Activated naive CD4-positive, alpha-beta T cell treated with anti-CD3 and anti-CD28 coated beads, Interleukin-2, amount 50 U/mL, for 16 hours (primary cell): ENCODE results near the gene PDE6A.

ENCODE experiments used
- DNase-seq: peaks from one replicate; pipeline ENCODE4 v3.0.0-alpha.2; 2020

The PDE6A gene

DNA sequence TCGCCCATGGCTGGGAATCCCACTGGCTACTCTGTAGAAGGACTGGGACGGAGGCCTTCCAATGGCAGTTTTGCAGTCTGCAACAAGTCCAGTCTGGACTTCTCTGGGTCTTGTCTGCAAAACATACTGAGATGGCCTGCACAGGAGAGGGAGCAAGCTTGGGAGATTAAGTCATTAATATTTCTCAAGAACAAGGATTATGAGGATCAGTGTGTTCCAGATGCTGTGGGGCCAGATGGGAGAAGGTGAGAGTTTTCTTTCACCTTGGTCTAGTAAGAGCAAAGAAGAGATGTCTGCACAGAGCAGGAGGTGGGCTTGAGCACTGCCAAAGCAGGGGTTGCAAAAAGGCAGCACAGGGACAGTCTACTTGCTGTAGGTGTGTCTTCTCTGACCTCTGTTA is at the start of gene PDE6A:
TSS of gene PDE6A (minus strand) at position 128 of the 400 bp plus-strand sequence. CDS start at position 8, 120 bp downstream.
- no peak for DNase-seq

DNA sequence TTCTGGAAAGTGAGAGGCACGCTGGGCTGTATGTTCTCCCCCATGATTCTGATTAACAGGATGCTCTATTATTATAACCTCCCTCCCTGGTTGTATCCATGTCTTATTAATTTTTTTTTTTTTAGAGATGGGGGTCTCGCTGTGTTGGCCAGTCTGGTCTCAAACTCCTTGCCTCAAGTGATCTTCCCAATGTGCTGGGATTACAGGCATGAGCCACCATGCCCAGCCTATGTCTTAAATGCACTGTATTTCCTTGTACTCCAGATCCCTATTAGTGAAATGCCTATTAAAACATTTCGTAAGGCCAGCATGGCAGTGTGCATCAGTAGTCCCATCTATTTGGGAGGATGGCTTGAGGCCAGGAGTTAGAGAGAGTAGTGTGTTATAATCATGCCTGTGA is 48.9 kb upstream of the PDE6A start:
- DNase-seq, result no peak

DNA sequence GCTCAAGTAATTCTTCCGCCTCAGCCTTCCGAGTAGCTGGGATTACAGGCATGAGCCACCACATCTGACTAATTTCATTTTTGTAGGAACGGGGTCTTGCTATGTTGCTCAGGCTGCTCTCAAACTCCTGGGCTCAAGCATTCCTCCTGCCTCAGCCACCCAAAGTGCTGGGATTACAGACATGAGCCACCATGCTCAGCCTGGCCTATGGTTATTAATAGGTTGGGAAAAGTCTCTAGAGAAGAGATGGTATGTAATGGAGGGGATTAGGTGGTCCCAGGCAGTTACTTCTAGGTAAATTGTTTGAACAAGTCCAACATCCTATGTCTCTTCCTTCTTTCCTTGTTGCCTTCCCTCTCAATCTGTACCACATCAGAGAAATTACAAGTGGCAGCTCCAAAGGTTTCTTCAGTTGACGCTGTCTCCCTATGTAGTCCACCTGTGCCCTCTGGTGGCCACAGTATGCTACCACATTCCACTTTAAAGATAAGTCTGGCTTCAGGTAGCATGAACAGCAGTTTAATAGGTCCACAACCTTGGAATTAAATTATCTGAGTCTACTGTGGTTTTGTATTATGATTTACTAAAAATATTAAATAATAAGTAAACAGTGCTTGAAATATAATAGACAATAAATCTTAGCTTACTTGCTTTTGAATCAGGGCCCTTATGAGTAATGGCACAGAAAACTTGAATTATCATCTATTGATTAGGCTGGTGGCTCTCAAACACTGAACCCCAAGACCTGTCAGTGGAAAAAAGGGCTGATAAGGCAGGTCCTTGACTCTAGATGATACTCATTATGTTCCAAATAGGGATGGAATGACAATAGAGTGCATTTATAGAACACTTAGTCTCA is 46.2 kb upstream of the PDE6A start:
- DNase-seq, result peak; percentile 69

DNA sequence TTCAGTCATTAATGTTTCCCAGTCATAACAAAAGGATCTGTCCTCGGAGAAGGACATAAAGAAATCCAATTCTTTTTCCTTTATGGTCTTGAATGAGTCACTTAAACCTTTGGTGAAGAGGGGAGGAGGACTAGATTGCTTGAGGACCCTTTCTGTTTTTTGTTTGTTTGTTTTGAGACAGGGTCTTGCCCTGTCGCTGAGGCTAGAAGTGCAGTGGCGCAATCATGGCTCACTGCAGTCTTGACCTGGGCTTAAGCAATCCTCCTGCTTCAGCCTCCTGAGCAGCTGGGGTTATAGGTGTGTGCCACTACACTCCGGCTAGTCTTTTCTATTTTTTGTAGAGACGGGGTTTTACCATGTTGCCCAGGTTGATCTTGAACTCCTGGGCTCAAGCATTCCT is 43.5 kb upstream of the PDE6A start:
- no peak for DNase-seq

DNA sequence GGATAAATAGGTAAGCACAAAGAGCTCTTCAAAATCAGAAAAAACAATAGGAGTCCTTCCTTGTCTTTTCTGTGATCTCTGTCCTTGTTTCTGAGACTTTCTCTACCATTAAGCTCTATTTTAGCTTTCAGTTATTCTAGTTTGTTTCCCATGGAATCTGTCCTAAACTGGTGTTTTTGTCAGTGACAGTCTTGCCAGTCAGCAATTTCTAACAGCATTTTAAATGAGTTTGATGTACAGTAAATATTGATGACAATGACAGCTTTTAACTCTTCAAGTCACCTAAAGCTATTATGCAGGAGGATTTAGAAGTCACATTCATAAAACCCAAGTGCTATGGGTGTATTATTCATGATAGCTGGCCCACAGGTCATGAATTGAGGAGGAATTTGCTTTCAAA is 37.9 kb upstream of the PDE6A start:
- DNase-seq, result no peak

DNA sequence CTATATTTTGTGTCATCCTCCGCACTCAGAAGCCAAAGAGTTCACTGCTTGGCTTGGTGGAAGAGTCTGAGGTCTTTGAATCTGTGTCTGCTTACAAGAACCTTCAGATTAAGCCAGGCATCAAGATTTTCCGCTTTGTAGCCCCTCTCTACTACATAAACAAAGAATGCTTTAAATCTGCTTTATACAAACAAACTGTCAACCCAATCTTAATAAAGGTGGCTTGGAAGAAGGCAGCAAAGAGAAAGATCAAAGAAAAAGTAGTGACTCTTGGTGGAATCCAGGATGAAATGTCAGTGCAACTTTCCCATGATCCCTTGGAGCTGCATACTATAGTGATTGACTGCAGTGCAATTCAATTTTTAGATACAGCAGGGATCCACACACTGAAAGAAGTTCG is 36.6 kb upstream of the PDE6A start:
- no peak for DNase-seq

DNA sequence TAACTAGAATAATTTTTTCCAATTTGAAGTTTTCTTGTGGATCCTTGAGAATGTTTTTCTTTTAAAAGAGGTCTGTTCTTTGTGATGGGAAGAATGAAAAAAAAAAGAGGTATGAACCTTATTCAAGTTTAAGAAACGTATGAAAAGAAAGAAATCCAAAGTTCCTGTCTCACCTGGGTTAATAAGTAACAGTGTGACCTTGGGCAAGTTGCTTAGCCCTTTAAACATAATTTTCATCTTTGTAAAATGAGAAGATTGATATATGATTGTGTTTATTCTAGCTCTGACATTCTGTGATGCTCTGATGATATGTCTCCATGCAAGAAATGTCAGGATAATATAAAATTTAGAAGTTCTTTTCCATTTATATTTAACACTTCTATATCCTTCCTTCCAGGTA is 35.3 kb upstream of the PDE6A start:
- no peak for DNase-seq

DNA sequence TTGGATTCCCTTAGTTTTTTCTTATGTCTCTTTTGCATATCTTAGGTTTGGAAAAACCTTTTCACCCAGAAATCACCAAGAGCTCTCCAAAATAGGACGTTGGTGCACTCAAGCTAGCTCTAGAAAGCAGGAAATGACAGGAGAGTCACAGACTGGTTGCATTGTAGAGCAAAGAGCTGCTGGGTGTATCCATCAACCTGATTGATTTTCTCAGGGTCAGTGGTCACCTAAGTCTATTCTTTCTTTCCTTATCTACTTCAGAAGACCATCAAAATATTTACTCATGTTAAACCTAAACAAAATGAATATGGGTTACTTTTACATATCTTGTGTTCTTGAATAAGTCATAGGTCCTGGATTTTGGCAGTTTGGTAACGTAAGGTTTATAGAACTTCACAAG is 30.8 kb upstream of the PDE6A start:
- DNase-seq, result no peak

DNA sequence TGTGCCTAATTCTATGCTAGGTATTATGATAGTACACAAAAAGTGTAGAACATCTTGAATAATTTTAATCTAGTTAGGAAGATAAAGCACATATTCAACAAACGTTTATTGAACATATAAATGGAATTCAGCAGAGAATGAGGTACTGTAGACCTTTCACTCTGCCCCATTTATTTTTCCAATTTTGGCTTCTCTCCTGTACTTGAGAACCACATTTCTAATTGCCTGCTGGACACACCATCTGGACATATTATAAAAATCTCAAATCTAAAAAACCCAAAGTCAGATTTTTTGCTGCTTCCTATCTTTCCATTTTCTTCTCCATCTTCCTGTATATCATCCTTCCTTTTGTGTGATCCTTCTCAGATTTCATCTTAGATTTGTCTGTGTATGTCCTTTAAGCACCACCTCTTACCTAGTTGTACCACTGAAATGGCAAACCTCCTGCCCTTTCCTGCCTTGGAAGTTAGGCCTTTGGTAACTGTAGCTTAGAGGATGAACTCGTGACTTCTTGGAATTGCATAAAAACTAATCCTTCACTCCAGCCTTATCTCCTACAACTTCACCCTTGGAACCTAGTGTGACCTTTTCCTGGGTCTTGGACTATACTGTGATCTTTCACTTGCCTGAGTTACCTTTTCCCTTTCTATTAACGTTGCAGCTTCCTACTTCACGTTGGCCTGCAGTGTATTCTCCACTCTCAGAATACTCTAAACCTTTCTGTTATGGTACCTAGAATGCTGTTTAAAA is 24.8 kb upstream of the PDE6A start:
- no peak for DNase-seq

DNA sequence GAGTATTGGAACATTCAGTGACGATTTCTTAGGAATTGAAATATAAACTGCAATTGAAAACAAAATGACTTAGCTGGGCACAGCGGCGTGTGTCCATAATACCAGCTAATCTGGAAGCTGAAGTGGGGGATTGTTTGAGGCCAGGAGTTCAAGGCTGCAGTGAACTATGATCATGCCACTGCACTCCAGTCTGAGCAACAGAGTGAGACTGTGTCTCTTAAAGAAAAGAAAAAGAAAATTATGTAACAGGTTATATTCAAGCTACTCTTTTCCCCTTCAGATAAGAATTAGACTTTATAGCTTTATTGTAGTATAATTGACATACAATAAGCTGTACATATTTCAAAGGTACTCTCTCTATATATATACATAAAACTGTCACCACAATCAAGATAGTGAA is 22.4 kb upstream of the PDE6A start:
- no peak for DNase-seq

DNA sequence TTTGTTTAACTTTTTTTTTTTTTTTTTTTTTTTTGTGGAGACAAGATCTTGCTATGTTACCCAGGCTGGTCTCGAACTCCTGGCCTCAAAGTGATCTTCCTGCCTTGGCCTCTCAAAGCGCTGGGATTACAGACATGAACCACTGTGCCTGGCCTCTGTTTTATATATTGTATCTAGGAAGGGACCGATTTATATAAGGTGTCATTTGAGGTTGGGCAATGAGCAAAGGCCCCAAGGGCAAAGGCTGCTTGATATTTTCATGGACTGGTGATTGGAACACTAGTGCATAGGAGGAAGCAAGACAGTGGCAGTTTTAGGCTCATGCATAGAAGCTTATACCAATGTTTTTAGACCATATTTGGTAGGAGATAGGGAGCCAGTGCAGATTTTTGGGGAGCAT is 19.1 kb upstream of the PDE6A start:
- no peak for DNase-seq

DNA sequence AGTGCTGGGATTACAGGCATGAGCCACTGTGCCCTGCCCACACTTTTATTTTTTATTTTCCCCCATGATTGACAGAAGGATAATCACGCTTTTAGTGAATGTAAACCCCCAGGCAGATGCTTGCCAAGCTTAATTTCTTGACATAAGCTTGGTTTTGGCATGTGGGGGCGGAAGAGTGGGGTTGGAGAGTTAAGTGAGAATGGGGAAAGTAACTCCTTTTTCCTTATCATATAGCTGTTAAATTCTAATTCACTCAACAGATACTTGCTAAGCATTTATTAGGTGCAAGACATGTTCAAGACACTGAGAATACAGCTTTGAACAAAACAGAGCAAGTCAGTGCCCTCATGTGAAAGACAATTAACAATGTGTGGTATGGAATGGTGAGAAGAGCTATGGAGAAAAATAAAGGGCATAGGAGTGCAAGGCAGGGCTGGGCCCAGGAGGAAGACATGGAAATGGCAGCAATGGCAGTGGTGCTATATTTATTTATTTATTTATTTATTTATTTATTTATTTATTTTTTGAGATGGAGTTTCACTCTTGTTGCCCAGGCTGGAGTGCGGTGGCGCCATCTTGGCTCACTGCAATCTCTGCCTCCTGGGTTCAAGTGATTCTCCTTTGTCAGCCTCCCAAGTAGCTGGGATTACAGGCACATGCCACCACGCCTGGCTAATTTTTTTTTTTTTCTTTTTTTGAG is 18.2 kb upstream of the PDE6A start:
- DNase-seq, result no peak

DNA sequence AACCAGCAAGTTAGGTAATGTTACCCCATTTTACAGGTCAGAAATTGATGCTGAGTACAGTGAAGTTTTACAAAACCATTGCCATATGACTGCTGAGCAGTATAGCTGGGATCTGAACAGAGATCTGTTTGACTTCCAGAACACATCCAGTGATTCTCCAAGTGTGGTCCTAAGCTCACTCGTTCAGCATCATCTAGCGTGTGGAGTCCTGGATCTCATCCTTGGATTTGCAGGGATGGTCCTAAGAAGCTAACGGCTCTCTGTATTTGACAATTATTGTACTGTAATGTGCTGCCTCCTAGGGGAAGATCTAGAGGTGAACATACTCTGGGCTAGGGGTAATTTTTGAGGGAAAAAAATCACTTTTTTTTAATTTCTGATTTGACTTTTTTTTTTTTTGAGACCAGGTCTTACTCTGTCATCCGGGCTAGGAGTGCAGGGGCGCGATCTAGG is 17.4 kb upstream of the PDE6A start:
- DNase-seq, result no peak

DNA sequence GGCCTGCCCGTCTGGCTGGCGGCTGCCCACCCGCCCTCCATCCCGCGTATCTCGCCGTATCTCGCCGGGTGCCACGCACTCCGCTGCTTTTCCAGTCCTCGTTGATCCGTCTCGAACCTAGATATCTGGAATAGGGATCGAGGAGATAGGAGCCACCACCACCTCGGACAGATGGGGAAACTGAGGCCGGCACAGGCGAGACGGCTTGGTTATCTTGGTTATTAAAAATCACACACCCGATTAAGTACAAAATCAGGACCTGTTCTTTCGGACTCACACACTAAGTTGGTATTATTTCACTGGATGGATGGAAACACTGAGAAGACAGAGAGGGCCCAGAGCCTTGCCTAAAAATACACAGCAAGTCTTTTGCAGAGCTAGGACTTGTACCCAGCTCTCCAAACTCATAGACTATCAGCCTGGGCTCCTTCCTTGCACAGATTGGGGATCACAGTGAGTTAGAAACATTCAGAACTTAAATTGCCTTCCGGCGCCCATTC is 16.6 kb upstream of the PDE6A start:
- DNase-seq, result no peak

DNA sequence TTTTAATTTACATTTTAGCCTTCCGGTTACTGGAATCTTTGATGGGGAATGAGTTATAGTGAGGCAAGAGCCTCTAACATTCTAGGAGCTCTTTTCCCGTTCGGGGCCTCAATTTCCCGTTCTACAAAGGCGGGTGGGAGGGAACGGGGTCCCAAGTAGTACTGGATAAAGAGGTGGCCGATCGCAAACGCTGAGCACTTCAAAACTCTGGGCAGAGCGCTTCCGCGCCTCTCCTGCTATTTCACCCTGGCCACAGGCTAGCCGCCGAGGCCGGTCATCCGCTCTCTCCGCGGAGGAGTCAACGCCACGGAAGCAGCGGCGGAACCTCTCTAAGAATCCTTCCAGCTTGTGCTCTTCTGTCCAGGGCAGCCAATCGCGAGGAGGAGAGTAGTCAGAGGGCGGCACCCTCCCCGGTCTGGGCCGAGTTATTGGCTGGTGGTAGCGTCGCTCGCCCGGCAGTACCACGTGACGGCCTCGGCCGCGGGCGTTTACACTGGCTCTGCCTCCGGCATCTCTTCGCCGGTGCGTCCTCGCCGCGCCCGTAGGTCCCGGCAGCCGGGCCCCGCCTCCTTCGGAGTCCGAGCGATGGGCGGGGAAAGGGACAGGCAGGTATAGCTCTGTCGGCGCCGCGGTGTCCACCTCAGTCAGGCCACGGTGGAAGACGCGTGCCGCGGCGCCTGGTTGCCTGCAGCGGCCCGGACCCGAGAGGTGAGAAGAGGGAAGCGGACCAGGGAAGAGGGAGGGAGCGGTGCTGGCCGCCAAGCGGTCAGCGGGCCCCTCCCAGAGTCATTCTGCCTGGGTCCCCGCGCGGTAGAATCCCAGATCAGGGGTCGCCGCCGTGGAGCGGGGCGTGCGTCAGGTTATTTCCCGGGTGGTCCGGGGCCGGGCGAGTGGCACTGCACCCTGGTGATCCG is 15.9 kb upstream of the PDE6A start, which contains the start of gene SLC26A2:
TSS of gene SLC26A2 (plus strand) at position 487 of the 914 bp plus-strand sequence. CDS start 16,895 bp downstream, outside the sequence.
- peak; percentile 95 for DNase-seq

DNA sequence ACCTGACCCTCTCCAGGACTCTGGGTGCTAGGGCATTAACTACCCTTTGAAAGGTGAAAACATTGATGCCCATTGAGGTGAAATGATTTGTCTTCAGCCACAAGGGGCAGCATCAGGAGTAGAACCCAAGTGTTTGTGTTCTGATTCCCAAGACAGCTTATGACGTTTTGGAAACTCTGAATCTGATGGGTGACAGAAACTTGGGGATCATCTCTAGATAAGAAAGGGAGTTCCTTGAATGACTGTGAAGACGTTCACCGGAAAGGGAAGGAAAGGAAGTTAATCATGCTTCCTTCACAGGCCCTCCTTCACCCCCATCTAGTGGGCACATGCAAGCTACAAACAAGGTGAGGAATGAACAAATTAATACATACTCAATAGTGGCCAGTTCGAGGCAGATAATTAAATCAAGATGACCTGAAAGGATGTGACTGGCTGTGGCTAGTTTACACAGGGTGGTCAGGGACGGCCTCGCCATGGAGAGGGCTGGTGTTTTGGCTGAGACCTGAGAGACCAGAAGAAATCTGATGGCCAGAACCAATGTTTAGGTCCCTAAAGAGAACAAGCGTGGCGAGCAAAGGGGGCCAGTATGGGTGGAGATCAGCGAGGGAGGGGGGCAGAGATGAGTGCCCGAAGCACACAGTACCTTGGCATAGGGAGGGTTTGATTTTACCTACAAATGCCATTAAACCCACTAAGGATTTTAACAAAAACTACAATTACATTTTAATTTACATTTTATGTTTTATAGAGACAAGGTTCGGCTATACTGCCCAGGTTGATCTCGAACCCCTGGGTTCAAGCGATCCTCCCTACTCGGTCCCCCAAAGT is 15.0 kb upstream of the PDE6A start:
- peak; percentile 56 for DNase-seq

DNA sequence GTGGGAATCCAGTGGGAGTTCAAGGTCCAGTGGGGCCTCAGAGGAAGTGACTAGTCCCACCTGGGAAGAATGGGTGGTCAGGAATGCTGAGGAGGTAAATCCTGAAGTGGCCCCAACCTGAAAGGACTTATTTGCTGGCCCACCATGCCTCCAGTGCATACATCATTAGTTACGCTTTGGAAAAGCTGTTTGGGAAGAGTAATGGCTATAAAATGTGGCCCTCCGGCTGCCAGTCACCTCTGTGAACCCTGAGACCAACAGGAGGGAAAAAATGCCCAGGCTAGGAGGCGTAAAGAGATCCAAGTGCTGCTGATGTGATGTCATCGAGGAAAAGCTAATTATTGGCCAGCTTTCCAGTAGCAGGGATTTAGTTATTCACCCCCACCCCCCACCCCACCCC is 13.3 kb upstream of the PDE6A start:
- no peak for DNase-seq

DNA sequence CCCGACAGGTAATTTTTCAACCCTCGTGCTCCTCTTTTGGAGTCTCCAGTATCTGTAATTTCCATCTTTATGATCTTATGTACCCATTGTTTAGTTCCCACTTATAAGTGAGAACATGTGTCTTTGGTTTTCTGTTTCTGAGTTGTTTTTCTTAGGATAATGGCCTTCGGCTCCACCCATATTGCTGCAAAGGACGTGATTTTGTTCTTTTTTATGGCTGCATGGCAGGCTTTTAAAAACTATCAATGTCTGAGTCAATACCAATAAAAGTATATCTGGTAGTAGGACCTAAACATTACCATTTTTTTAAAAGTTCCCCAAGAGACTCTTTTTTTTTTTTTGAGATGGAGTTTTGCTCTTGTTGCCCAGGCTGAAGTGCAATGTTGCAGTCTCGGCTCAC is 12.1 kb upstream of the PDE6A start:
- DNase-seq, result no peak

DNA sequence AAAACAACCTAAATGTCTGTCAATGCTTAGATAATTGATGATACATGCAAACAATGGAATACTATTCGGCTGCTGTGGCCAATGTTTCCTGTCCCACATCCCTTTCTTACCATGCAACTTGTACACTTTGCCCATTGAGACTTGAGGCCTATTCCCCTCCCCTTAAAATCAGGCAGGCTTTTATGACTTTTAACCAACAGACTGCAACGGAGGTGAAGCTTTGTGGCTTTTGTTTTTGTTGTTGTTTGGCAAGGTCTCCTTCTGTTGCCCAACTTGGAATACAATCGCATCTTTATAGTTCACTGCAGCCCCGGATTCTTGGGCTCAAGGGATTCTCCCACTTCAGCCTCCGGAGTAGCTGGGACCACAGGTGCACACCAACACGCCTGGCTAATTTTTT is 10.2 kb upstream of the PDE6A start:
- DNase-seq, result no peak

DNA sequence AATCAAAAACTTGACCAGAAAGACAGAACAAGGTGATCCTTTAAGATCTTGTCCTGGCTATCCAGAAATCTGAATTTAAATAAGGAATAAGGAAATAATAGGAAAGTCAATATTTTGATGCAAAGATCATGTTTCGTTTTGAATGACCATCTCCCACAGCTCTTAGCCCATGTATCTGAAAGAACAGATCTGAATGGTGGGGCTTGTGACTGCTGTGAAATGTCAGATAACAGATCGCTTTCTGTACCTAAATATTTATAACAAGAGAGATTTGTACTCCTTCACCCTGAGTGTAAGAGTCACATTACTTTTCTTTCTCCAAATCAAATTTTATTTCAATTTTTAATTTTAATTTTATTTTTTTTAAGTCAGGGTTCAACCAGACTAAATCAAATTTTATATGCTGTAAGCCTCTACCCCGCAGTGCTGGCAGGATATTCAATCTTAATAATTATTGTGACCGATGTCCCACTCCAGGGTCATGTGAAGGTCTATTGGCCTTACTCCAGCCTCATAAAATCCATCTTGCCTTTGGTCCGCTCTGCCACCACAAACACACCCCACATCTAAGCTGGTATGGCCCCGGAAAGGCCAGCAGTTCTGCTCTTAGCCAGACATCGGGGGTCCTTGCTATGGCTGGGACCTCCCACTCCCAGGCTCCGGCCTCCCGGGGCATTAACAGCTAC is 9.0 kb upstream of the PDE6A start:
- no peak for DNase-seq
